Suprapubic skin (tissue), 3 donors: ENCODE data around the gene C1orf174.

Experiments
- CTCF ChIP-seq, 2 donors: fragments of 200-600 bp in 1 of 2; fragments of 450-650 bp in 1 of 2; sonication (generic) in 1 of 2; IDR thresholded peaks; one replicate each; pipeline ENCODE4 v1.5.1; 2016 to 2019; ENCODE audit warnings: antibody characterized with exemption in 2 of 2, mild to moderate bottlenecking in 1 of 2, moderate library complexity in 1 of 2
- POLR2A ChIP-seq, 2 donors: fragments of 450-650 bp; IDR thresholded peaks; one replicate each; pipeline ENCODE4 v1.6.1; 2017; ENCODE audit warnings: antibody characterized with exemption in 2 of 2, mild to moderate bottlenecking in 2 of 2, moderate library complexity in 2 of 2

GRCh38 chr1:3868464-3869006, 31.5 kb downstream of the C1orf174 start:
- TF ChIP-seq CTCF (IDR thresholded peaks at IDR 0.05) (no peak), POLR2A (IDR thresholded peaks at IDR 0.05) (no peak)
